Esophagus squamous epithelium (tissue), 5 donors: ENCODE results near the gene ARHGAP45. TPM values are rescaled to one million over a fixed set of nuclear protein-coding genes. Genes with fewer than 3 reads are reported as not detected.

Source experiments
- DNase-seq: peaks from one replicate; lab custom pipeline; 2025; lab: John Stamatoyannopoulos, UW
- H3K27ac ChIP-seq, 4 donors: fragments of 200-600 bp; sonication (generic); one replicate each; pipeline ENCODE4 v1.5.1; 2016 to 2019; ENCODE audit warnings: mild to moderate bottlenecking in 1 of 4
- H3K27me3 ChIP-seq, 4 donors: fragments of 200-600 bp; sonication (generic); 1 replicate in 3 of 4; 2 replicates in 1 of 4; pipeline versions ENCODE4 v1.5.1 to v1.6.0; 2017 to 2021; ENCODE audit warnings: antibody characterized with exemption in 1 of 4
- H3K36me3 ChIP-seq, 3 donors: fragments of 200-600 bp; sonication (generic); one replicate each; pipeline ENCODE4 v1.5.1; 2016 to 2019
- H3K4me1 ChIP-seq, 3 donors: fragments of 200-600 bp; sonication (generic); one replicate each; pipeline ENCODE4 v1.5.1; 2017 to 2019
- H3K4me3 ChIP-seq, 4 donors: fragments of 200-600 bp; sonication (generic); 1 replicate in 3 of 4; 2 replicates in 1 of 4; pipeline ENCODE4 v1.5.1; 2016 to 2019; ENCODE audit warnings: mild to moderate bottlenecking in 2 of 4, moderate library complexity in 1 of 4
- H3K9me3 ChIP-seq, 3 donors: fragments of 200-600 bp; sonication (generic); one replicate each; pipeline ENCODE4 v1.5.1; 2016 to 2019
- POLR2A ChIP-seq, 4 donors: fragments of 450-650 bp; IDR thresholded peaks; one replicate each; pipeline ENCODE4 v1.6.1; 2017; ENCODE audit warnings: antibody characterized with exemption in 4 of 4, mild to moderate bottlenecking in 4 of 4, moderate library complexity in 3 of 4
- WGBS, 2 donors: methylation state at CpG; one replicate each; pipeline ENCODE4 v1.1.5; 2018; 5-methylcytosine and 5-hydroxymethylcytosine counted together
- intact Hi-C: fragments of 100-400 bp; cut with DNase I; formaldehyde crosslinking; loops from one replicate; pipeline ENCODE4 v1.15.0; 2022
- total RNA-seq, 4 donors: library from RNA; depleted of rRNA; stranded (reverse); fragments of >200 nt; gene quantifications; one replicate each; pipeline ENCODE4 v1.1.0, GENCODE V29; 2016
- TF ChIP-seq, protein P1 (sequence below), 6 experiments: fragments of 450-650 bp in 4 of 6; fragments of 200-600 bp in 2 of 6; sonication (generic) in 2 of 6; IDR thresholded peaks; one replicate each; pipeline ENCODE4 v1.5.1; 2016 to 2019; ENCODE audit warnings: antibody characterized with exemption in 6 of 6, mild to moderate bottlenecking in 4 of 6, moderate library complexity in 4 of 6
- donor health status: DM: yes; HTN: yes; CAD: no.

ARHGAP45 gene
- total RNA-seq, 4 donors from 2014 or later, result 8.2 to 39.3 (median 12.5) TPM

DNA sequence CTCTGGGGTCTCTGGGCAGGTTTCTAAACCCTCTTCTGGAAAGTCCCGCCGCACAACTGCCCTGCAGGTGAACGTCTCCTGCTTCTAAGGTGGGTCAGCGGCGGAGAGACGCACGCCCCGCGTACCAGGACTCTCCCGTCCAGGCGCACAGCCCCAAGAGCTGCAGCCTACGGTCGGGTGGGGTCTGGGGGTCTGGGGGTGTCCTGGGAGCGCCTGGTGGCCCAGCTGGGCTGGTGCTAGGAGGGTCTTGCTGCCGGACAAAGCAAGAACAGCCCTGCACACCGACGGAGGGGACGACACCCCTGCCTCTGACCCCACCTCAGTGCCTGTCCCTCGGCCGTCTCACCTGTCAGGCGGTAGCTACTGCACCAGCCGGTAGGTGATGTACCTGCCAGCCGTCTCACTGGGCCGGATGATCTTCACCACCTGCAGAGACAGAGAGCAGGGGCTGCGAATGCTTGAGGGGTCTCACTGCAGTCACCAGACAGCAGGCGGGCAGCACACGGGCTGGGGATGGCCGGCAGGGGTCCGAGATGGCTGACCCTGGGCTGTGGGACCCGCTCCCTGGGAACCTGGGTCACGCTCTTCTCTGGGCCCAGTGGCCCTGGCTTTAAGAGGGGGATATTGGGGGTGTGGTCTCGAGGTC, 22.3 kb downstream of the ARHGAP45 start:
- H3K4me1 ChIP-seq, result peaks cover 14 to 78% (median 24%) of the 10 kb centered on the region in 3 donors
- TF ChIP-seq, protein P1, sequence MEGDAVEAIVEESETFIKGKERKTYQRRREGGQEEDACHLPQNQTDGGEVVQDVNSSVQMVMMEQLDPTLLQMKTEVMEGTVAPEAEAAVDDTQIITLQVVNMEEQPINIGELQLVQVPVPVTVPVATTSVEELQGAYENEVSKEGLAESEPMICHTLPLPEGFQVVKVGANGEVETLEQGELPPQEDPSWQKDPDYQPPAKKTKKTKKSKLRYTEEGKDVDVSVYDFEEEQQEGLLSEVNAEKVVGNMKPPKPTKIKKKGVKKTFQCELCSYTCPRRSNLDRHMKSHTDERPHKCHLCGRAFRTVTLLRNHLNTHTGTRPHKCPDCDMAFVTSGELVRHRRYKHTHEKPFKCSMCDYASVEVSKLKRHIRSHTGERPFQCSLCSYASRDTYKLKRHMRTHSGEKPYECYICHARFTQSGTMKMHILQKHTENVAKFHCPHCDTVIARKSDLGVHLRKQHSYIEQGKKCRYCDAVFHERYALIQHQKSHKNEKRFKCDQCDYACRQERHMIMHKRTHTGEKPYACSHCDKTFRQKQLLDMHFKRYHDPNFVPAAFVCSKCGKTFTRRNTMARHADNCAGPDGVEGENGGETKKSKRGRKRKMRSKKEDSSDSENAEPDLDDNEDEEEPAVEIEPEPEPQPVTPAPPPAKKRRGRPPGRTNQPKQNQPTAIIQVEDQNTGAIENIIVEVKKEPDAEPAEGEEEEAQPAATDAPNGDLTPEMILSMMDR (IDR thresholded peaks at IDR 0.05), result no peak
- no peak for TF ChIP-seq POLR2A (IDR thresholded peaks at IDR 0.05)
- H3K4me3 ChIP-seq, result no peak overlapping the region
- intact Hi-C loops, result no loop called here
- H3K9me3 ChIP-seq, result no peaks in the 10 kb centered on the region
- no peaks in the 10 kb centered on the region for H3K27me3 ChIP-seq
- H3K27ac ChIP-seq, result peak overlapping the region in 2 of 4 donors; percentile 65 to 88
- WGBS, 2 donors, result 90% methylated on average over 13 of the region's 32 CpGs; no CpG with 5 or more reads in 1 of the 2 donors
- no peak for DNase-seq
- H3K36me3 ChIP-seq, result peaks cover 29 to 86% (median 38%) of the 10 kb centered on the region in 3 donors

DNA sequence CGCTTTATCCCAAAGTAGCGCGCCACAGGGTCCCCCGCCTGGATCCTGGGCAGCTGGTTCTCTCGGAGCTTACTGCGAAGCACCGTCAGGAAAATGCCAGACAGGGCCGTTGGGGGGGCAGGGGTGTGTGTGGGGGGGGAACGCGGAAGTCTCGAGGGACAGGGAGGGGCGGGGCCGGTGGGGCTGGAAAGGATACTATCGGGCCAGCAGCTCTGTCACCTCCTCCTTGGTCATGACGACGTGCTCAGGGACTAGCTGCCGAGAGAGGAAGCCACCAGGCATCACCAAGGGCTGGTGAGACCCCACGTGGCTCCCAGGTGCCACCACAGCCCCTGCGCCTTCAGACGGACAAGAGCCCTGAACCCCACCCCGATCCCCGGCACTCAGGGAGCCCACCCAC, 22.9 kb downstream of the ARHGAP45 start:
- no peak for DNase-seq
- intact Hi-C loops, result no loop called here
- H3K36me3 ChIP-seq, result peaks cover 29 to 86% (median 38%) of the 10 kb centered on the region in 3 donors
- peaks cover 16 to 77% (median 27%) of the 10 kb centered on the region in 3 donors for H3K4me1 ChIP-seq
- H3K4me3 ChIP-seq, result no peak overlapping the region
- no peaks in the 10 kb centered on the region for H3K9me3 ChIP-seq
- no peak overlapping the region for H3K27ac ChIP-seq
- 92% methylated on average over 2 of the region's 22 CpGs; no CpG with 5 or more reads in 1 of the 2 donors for whole genome bisulfite sequencing, 2 donors
- no peak for TF ChIP-seq POLR2A (IDR thresholded peaks at IDR 0.05)
- TF ChIP-seq, protein P1 (IDR thresholded peaks at IDR 0.05), result no peak
- no peaks in the 10 kb centered on the region for H3K27me3 ChIP-seq

DNA sequence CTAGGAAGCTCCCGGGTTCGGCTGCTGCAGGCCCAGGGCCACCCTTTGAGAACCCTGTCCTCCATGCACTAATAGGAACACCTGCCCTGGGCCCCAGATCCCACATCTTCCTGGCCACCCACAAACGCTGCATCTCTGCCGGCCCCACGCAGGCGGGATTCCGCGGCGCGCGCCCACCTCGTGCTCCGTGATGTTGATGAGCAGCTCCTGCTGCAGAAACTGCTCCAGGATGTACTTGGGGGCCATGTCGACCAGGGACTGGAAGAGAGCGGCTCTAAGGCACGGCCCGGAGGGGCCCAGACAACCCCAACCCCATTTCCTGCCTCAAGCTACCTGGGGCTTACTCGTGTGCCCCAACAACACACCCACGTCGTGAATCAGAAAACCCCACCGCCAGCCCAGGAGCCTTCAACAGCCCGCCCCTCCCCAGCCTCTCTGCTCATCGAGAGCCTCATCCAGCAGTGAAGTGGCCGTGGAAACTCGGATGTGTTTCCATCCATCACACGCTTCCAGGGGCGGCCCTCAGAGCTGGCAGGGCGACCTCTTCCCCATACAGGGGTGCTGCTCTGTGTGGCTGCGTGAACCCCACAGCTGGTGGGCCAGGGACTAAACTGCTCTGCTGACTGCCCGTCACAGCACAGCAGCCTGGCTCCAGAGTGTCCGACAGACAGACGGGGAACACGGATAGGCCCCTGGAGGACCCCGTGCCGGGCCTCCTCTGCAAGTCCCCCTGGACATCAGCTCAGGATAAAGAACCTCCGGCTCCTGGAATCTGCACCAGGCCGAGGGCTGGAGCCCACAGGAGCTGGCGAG, 24.0 kb downstream of the ARHGAP45 start:
- 93 to 100% methylated on average over 1 to 17 of the region's 38 CpGs for WGBS, 2 donors
- Histone ChIP-seq H3K4me3 (no peak overlapping the region), H3K27me3 (no peaks in the 10 kb centered on the region), H3K4me1 (peaks cover 16 to 72% (median 32%) of the 10 kb centered on the region in 3 donors), H3K9me3 (no peaks in the 10 kb centered on the region), H3K27ac (no peak overlapping the region), H3K36me3 (peaks cover 29 to 81% (median 38%) of the 10 kb centered on the region in 3 donors)
- DNase-seq, result no peak
- intact Hi-C loops, result no loop called here
- TF ChIP-seq POLR2A (IDR thresholded peaks at IDR 0.05), result no peak
- TF ChIP-seq, protein P1 (IDR thresholded peaks at IDR 0.05), result no peak

DNA sequence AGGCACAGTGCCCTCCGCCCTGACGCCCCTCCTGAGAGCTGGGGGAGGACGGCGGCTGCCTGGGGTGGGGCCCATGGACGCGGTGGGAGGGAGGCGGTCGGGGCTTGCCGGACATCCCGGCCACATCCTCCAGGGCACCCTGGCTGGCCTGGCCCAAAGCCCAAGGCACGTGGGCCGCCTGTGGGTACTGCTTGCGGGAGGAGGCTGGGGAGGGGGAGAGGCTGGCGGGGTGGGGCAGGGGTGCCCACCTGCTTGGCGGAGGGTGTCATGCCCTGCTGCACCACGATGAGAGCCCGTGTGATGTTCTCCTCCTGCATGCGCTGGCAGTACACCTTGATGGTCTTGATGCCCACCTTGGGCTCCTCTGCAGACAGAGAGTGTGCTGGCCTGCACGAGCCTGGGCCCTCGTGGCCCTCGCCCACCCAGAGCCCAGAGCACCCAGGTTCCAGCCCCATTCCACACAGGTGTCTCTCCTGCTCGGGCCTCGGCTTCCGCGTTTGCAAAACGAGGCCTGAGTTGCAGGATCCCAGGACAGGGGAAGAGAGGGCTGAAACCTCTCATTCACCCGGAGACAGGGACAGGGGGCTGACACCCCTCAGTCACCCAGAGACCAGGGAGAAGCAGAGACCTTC, 24.7 kb downstream of the ARHGAP45 start:
- Histone ChIP-seq H3K27me3 (no peaks in the 10 kb centered on the region), H3K27ac (no peak overlapping the region), H3K4me1 (peaks cover 16 to 68% (median 34%) of the 10 kb centered on the region in 3 donors), H3K9me3 (no peaks in the 10 kb centered on the region), H3K36me3 (peaks cover 29 to 74% (median 38%) of the 10 kb centered on the region in 3 donors), H3K4me3 (no peak overlapping the region)
- intact Hi-C loops, result no loop called here
- TF ChIP-seq, protein P1 (IDR thresholded peaks at IDR 0.05), result no peak
- no peak for TF ChIP-seq POLR2A (IDR thresholded peaks at IDR 0.05)
- WGBS, 2 donors, result 80 to 92% methylated on average over 7 of the region's 27 CpGs
- DNase-seq, result no peak
